K562 (cell line): Measurements from ENCODE around the gene RUNX1. TPM values are rescaled to one million over a fixed set of nuclear protein-coding genes. Genes with fewer than 3 reads are reported as not detected.

ENCODE experiments used
- ATAC-seq: fragments of 200-7000 bp; cut with Tn5 transposase; 3 replicates; pipeline ENCODE4 v1.9.1; 2020; ENCODE audit warnings: moderate library complexity
- BruUV-seq: library from RNA; stranded (reverse); fragments of 400-500 nt; replicated peaks from 2 replicates; lab custom pipeline; 2021; lab: Mats Ljungman, UMichigan
- CTCF ChIA-PET: fragments of 300-600 bp; formaldehyde crosslinking; extraction: SDS; loops from one replicate; lab custom pipeline; 2021; ENCODE audit warnings: low intra/inter-chr PET ratio; lab: Yijun Ruan, JAX
- POLR2A ChIA-PET: fragments of 300-600, 350-650 bp; sonication (Branson Sonifier 250); formaldehyde crosslinking; extraction: SDS; loops from one replicate; lab custom pipeline; 2021; ENCODE audit warnings: antibody characterized with exemption, inconsistent platforms; lab: Yijun Ruan, JAX
- DNase-seq, 4 experiments: peaks; one replicate each; pipeline versions ENCODE4 v3.0.0 to v3.0.0-alpha.2; 2011 to 2018; ENCODE audit warnings: low spot score in 3 of 4, mixed read lengths in 3 of 4; ENCODE audit errors: extremely low read depth in 1 of 4
- FAIRE-seq: peaks from 2 replicates; lab custom pipeline; 2011; peaks lifted over from hg19 to GRCh38; lab: Jason Lieb, UNC
- H2AFZ ChIP-seq: 2 replicates; pipeline ENCODE4 v1.6.0; 2011; ENCODE audit warnings: low read depth, low read length, control low read depth, inconsistent platforms
- H3K27ac ChIP-seq: fragments of 200-600 bp; 3 replicates; pipeline ENCODE4 v1.8.0; 2011; ENCODE audit warnings: low read depth, mild to moderate bottlenecking, control low read depth, inconsistent platforms, low read length, moderate library complexity, mixed read lengths; ENCODE audit errors: extremely low read depth
- H3K27me3 ChIP-seq, 2 experiments: fragments of 300-600 bp in 1 of 2; 2 replicates in 1 of 2; 3 replicates in 1 of 2; pipeline versions ENCODE4 v1.6.0 to v1.8.0; 2011; ENCODE audit warnings: inconsistent platforms in 2 of 2, low read length in 2 of 2, mild to moderate bottlenecking in 1 of 2, mixed read lengths in 1 of 2, moderate library complexity in 1 of 2; ENCODE audit not compliant: control insufficient read depth in 2 of 2, insufficient read depth in 2 of 2
- H3K36me3 ChIP-seq: fragments of 300-600 bp; 3 replicates; pipeline ENCODE4 v1.8.0; 2011; ENCODE audit warnings: mild to moderate bottlenecking, low read length, inconsistent platforms; ENCODE audit not compliant: control insufficient read depth, insufficient read depth
- H3K4me1 ChIP-seq, 2 experiments: fragments of 200-600 bp in 1 of 2; replicated peaks in 1 of 2; 2 replicates in 1 of 2; 3 replicates in 1 of 2; pipeline versions ENCODE4 v1.5.1 to v1.8.0; 2011; ENCODE audit warnings: inconsistent platforms in 2 of 2, low read length in 2 of 2, mild to moderate bottlenecking in 1 of 2, mixed read lengths in 1 of 2, moderate library complexity in 1 of 2; ENCODE audit not compliant: control insufficient read depth in 2 of 2, insufficient read depth in 2 of 2
- H3K4me2 ChIP-seq: 2 replicates; pipeline ENCODE4 v1.6.1; 2011; ENCODE audit warnings: low read length, control low read depth, inconsistent platforms, mixed read lengths; ENCODE audit not compliant: insufficient read depth
- H3K4me3 ChIP-seq: fragments of 200-600 bp; sonication (generic), shearing (Covaris generic); 2 replicates; pipeline ENCODE4 v1.5.1; 2016; ENCODE audit warnings: control low read depth, inconsistent platforms
- H3K79me2 ChIP-seq: fragments of 200-600 bp; 3 replicates; pipeline ENCODE4 v1.8.0; 2011; ENCODE audit warnings: low read length, inconsistent platforms; ENCODE audit not compliant: control insufficient read depth, insufficient read depth
- H3K9ac ChIP-seq, 2 experiments: 2 replicates each; pipeline versions ENCODE4 v1.6.0 to v1.6.1; 2011; ENCODE audit warnings: low read depth in 2 of 2, low read length in 2 of 2, control low read depth in 1 of 2, inconsistent platforms in 1 of 2, mild to moderate bottlenecking in 1 of 2, mixed read lengths in 1 of 2; ENCODE audit not compliant: insufficient read depth in 1 of 2
- H3K9me1 ChIP-seq: one replicate; pipeline ENCODE4 v1.6.0; 2011; ENCODE audit warnings: inconsistent platforms, mild to moderate bottlenecking, low read length, moderate library complexity; ENCODE audit not compliant: control insufficient read depth, insufficient read depth
- H3K9me3 ChIP-seq: replicated peaks from 2 replicates; pipeline ENCODE4 v1.5.1; 2011; ENCODE audit warnings: low read depth, low read length, inconsistent platforms; ENCODE audit not compliant: control insufficient read depth, insufficient read depth
- H4K20me1 ChIP-seq: replicated peaks from 2 replicates; pipeline ENCODE4 v1.6.1; 2011; ENCODE audit warnings: low read length, inconsistent platforms, mixed read lengths; ENCODE audit not compliant: control insufficient read depth, insufficient read depth
- CBX1 ChIP-seq: sonication (generic); IDR thresholded peaks from 2 replicates; pipeline ENCODE4 v1.6.1; 2016; ENCODE audit warnings: antibody characterized with exemption, low read depth, mild to moderate bottlenecking
- FOXK1 ChIP-seq: sonication (generic); formaldehyde crosslinking; IDR thresholded peaks from 2 replicates; pipeline ENCODE4 v1.8.0; 2022; ENCODE audit warnings: missing genetic modification reagents, mild to moderate bottlenecking, borderline replicate concordance
- GATAD2A ChIP-seq: fragments of 450-650 bp; IDR thresholded peaks from 2 replicates; pipeline ENCODE4 v1.6.1; 2017
- HDAC6 ChIP-seq: IDR thresholded peaks from 2 replicates; pipeline ENCODE4 v1.6.1; 2012; ENCODE audit warnings: low read depth, mild to moderate bottlenecking, control low read depth, inconsistent platforms, low read length, moderate library complexity
- MTA2 ChIP-seq: fragments of 450-650 bp; IDR thresholded peaks from 2 replicates; pipeline ENCODE4 v1.6.1; 2016; ENCODE audit warnings: low read depth
- MYNN ChIP-seq, 2 experiments: sonication (generic); formaldehyde crosslinking in 1 of 2; IDR thresholded peaks; 2 replicates each; pipeline versions ENCODE4 v1.5.0 to v1.6.1; 2016 to 2020; ENCODE audit warnings: antibody characterized with exemption in 1 of 2, missing genetic modification reagents in 1 of 2
- POLR2A ChIP-seq: fragments of 450-650 bp; conservative IDR thresholded peaks from 2 replicates; pipeline ENCODE4 v1.6.1; 2016
- ZBTB7A ChIP-seq: IDR thresholded peaks from 2 replicates; pipeline ENCODE4 v1.6.1; 2011; ENCODE audit warnings: low read depth, mild to moderate bottlenecking, low read length, moderate library complexity, borderline replicate concordance; ENCODE audit not compliant: control insufficient read depth
- ZNF253 ChIP-seq: fragments of 250-450 bp; sonication (Bioruptor Pico); conservative IDR thresholded peaks from 2 replicates; pipeline ENCODE4 v1.6.1; 2021; ENCODE audit warnings: mild to moderate bottlenecking
- WGBS: fragments of 100-300 bp; shearing (Covaris generic); methylation state at CpG from one replicate; pipeline ENCODE4 v1.1.6; 2016; ENCODE audit warnings: low coverage, mixed read lengths; ENCODE audit not compliant: insufficient coverage; ENCODE audit errors: missing lambda C conversion rate; 5-methylcytosine and 5-hydroxymethylcytosine counted together
- in situ Hi-C: fragments of 300-500 bp; cut with MboI; formaldehyde crosslinking; loops from 4 replicates; pipeline ENCODE4 v1.15.0; 2018; ENCODE audit warnings: inconsistent platforms, mixed read lengths
- intact Hi-C: fragments of 100-400 bp; cut with micrococcal nuclease; formaldehyde crosslinking; loops from 2 replicates; pipeline ENCODE4 v1.14.2; 2022
- polyA plus RNA-seq, 8 experiments: library from polyadenylated mRNA; depleted of rRNA in 4 of 8; stranded (reverse) in 5 of 8; unstranded in 3 of 8; fragments of >200 nt; fragmentation: Nextera tagmentation in 2 of 8; fragmentation: Illumina TruSeq in 1 of 8; extraction: Ambion mirVana in 2 of 8; extraction: Trizol in 1 of 8; gene quantifications; 2 replicates each; pipeline versions ENCODE4 v1.2.1 to v1.2.3, GENCODE V29; 2011 to 2014; ENCODE audit warnings: inconsistent platforms in 1 of 8, missing spikeins in 1 of 8
- total RNA-seq, 7 experiments: library from RNA; depleted of rRNA in 6 of 7; stranded (reverse); fragments of >200 nt in 6 of 7; fragmentation: Illumina TruSeq in 2 of 7; extraction: Trizol in 2 of 7; gene quantifications; 2 replicates each; pipeline versions ENCODE4 v1.2.1 to v1.2.3, GENCODE V29; 2011 to 2021; ENCODE audit warnings: low replicate concordance in 1 of 7
- TF ChIP-seq, protein P1 (sequence below), 2 experiments: IDR thresholded peaks in 1 of 2; conservative IDR thresholded peaks in 1 of 2; 2 replicates each; pipeline ENCODE4 v1.6.1; 2016; ENCODE audit warnings: low read depth in 2 of 2, mild to moderate bottlenecking in 1 of 2, missing compliant biosample characterization in 1 of 2, missing genetic modification characterization in 1 of 2, moderate library complexity in 1 of 2
- TF ChIP-seq, protein P2 (sequence below): sonication (generic); formaldehyde crosslinking; IDR thresholded peaks from 2 replicates; pipeline ENCODE4 v1.8.1; 2023; ENCODE audit warnings: mild to moderate bottlenecking, missing genetic modification reagents
- TF ChIP-seq, protein P3 (sequence below): IDR thresholded peaks from 2 replicates; pipeline ENCODE4 v1.6.1; 2011; ENCODE audit warnings: borderline replicate concordance, low read depth, mild to moderate bottlenecking, moderate library complexity, low read length; ENCODE audit not compliant: insufficient read depth, poor library complexity, severe bottlenecking

Gene RUNX1
- total and polyA plus RNA-seq, 9 of the 15 experiments (the other 6 are each of a cell fraction or from before 2014, with no cell fraction given), result 2.2 to 68.6 (median 17.8) TPM

DNA sequence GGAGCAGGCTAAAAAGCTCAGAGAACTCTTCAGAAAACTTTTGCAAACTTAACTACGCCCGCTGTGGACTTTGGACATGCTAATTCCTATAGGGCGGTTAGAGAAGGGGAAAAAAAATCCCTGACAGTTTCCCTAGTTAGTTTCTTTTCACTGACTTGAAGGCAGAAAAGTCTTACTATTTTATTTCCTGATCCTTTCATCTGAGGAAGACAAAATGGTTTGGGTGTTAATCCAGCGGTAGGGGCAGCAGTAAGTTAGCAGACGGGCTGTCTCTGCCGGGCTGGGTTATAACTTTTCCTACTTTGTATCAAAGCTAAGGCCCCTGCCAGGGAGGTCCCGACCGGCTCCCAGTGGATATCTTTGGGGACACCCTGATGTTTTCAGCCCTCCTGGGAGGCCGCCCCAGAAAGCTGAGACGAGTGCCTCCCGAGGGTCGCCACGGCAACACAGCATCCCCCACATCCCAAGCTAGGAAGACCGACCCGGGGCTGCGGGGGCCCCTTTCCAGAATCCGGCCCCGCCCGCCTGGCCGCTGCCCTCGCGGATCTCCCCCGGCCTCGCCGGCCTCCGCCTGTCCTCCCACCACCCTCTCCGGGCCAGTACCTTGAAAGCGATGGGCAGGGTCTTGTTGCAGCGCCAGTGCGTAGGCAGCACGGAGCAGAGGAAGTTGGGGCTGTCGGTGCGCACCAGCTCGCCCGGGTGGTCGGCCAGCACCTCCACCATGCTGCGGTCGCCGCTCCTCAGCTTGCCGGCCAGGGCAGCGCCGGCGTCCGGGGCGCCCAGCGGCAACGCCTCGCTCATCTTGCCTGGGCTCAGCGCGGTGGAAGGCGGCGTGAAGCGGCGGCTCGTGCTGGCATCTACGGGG lies 162.6 kb downstream of the RUNX1 start:
- FAIRE-seq, result no peak
- Histone ChIP-seq H3K4me1 (peaks cover 37 to 40% of the 10 kb centered on the region in 2 experiments), H3K36me3 (peaks cover 29% of the 10 kb centered on the region), H3K4me2 (peak overlapping the region; percentile 85), H4K20me1 (peaks cover 16% of the 10 kb centered on the region), H3K27me3 (no peaks in the 10 kb centered on the region), H3K79me2 (peaks cover 79% of the 10 kb centered on the region), H3K9ac (peak overlapping the region; percentile 67 to 94), H3K9me3 (0 out of 2 replicates have a peak, but pooled peaks cover 5% of the 10 kb centered on the region), H3K27ac (peak overlapping the region; percentile 44), H3K4me3 (peak overlapping the region; percentile 68), H2AFZ (peak overlapping the region; percentile 41; the same call in 1 of the 2 replicates), H3K9me1 (no peaks in the 10 kb centered on the region)
- ATAC-seq, result no peak
- in situ Hi-C loops (loop anchor here (5.0 kb wide), 1 partner anchor 141 kb away; no protein-coding TSS in a partner anchor), intact Hi-C loops (loop anchor here (5.0 kb wide), 4 partner anchors 66 to 216 kb away; no protein-coding TSS in a partner anchor)
- CTCF ChIA-PET, result interaction anchor here (0.6 kb wide), 1 partner anchor 476 kb away, joined by 3 read pairs; no protein-coding TSS in a partner anchor
- no TSS peak for BruUV-seq
- DNase-seq, result peak in 3 of 4 experiments; percentile 38 to 51 (median 39)
- POLR2A ChIA-PET, result interaction anchor here (0.6 to 5.4 kb wide), 16 partner anchors 9 to 321 kb away, joined by 3 to 54 read pairs (median 4); no protein-coding TSS in a partner anchor
- WGBS, result under 1% methylated on average over 55 of the region's 56 CpGs
- no peak for TF ChIP-seq CBX1
- no peak for TF ChIP-seq MTA2
- peak; percentile 65; the same call in 1 of the 2 replicates for TF ChIP-seq ZBTB7A
- TF ChIP-seq HDAC6, result no peak
- TF ChIP-seq, protein P1, sequence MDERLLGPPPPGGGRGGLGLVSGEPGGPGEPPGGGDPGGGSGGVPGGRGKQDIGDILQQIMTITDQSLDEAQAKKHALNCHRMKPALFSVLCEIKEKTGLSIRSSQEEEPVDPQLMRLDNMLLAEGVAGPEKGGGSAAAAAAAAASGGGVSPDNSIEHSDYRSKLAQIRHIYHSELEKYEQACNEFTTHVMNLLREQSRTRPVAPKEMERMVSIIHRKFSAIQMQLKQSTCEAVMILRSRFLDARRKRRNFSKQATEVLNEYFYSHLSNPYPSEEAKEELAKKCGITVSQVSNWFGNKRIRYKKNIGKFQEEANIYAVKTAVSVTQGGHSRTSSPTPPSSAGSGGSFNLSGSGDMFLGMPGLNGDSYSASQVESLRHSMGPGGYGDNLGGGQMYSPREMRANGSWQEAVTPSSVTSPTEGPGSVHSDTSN (CRISPR knock-in tag; IDR thresholded peaks at IDR 0.05; ENCODE audit: low read depth), result no peak
- TF ChIP-seq, protein P1 (tag; conservative IDR thresholded peaks at IDR 0.05; ENCODE audit: low read depth), result no peak
- TF ChIP-seq ZNF253 (CRISPR knock-in tag), result no peak
- no peak for TF ChIP-seq FOXK1 (CRISPR knock-in tag)
- TF ChIP-seq, protein P2, sequence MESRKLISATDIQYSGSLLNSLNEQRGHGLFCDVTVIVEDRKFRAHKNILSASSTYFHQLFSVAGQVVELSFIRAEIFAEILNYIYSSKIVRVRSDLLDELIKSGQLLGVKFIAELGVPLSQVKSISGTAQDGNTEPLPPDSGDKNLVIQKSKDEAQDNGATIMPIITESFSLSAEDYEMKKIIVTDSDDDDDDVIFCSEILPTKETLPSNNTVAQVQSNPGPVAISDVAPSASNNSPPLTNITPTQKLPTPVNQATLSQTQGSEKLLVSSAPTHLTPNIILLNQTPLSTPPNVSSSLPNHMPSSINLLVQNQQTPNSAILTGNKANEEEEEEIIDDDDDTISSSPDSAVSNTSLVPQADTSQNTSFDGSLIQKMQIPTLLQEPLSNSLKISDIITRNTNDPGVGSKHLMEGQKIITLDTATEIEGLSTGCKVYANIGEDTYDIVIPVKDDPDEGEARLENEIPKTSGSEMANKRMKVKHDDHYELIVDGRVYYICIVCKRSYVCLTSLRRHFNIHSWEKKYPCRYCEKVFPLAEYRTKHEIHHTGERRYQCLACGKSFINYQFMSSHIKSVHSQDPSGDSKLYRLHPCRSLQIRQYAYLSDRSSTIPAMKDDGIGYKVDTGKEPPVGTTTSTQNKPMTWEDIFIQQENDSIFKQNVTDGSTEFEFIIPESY, result no peak
- TF ChIP-seq MYNN (IDR thresholded peaks at IDR 0.05), result no peak
- no peak for TF ChIP-seq MYNN (CRISPR knock-in tag; IDR thresholded peaks at IDR 0.05)
- peak; percentile 48; the same call in 1 of the 2 replicates for TF ChIP-seq GATAD2A
- no peak for TF ChIP-seq POLR2A
- TF ChIP-seq, protein P3, sequence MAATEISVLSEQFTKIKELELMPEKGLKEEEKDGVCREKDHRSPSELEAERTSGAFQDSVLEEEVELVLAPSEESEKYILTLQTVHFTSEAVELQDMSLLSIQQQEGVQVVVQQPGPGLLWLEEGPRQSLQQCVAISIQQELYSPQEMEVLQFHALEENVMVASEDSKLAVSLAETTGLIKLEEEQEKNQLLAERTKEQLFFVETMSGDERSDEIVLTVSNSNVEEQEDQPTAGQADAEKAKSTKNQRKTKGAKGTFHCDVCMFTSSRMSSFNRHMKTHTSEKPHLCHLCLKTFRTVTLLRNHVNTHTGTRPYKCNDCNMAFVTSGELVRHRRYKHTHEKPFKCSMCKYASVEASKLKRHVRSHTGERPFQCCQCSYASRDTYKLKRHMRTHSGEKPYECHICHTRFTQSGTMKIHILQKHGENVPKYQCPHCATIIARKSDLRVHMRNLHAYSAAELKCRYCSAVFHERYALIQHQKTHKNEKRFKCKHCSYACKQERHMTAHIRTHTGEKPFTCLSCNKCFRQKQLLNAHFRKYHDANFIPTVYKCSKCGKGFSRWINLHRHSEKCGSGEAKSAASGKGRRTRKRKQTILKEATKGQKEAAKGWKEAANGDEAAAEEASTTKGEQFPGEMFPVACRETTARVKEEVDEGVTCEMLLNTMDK, result no peak
